SH-SY5Y (cell line): ENCODE results near the gene NOTUM.

Experiments
- GATA2 ChIP-seq: IDR thresholded peaks from 2 replicates; pipeline ENCODE4 v1.6.1; 2011; ENCODE audit warnings: mild to moderate bottlenecking, low read depth, low read length
- GATA3 ChIP-seq: IDR thresholded peaks from 2 replicates; pipeline ENCODE4 v1.6.1; 2011; ENCODE audit warnings: low read depth, mild to moderate bottlenecking, low read length, moderate library complexity

- TF ChIP-seq GATA2 (no peak), GATA3 (no peak)
Measured at GRCh38 chr17:81928544-81929252, 32.3 kb downstream of the NOTUM start.
